ENCODE measurements around the gene PLXNA2.
A peak's percentile ranks its signal among the peaks of the same experiment; 100 is the strongest.

PLXNA2 gene

DNA sequence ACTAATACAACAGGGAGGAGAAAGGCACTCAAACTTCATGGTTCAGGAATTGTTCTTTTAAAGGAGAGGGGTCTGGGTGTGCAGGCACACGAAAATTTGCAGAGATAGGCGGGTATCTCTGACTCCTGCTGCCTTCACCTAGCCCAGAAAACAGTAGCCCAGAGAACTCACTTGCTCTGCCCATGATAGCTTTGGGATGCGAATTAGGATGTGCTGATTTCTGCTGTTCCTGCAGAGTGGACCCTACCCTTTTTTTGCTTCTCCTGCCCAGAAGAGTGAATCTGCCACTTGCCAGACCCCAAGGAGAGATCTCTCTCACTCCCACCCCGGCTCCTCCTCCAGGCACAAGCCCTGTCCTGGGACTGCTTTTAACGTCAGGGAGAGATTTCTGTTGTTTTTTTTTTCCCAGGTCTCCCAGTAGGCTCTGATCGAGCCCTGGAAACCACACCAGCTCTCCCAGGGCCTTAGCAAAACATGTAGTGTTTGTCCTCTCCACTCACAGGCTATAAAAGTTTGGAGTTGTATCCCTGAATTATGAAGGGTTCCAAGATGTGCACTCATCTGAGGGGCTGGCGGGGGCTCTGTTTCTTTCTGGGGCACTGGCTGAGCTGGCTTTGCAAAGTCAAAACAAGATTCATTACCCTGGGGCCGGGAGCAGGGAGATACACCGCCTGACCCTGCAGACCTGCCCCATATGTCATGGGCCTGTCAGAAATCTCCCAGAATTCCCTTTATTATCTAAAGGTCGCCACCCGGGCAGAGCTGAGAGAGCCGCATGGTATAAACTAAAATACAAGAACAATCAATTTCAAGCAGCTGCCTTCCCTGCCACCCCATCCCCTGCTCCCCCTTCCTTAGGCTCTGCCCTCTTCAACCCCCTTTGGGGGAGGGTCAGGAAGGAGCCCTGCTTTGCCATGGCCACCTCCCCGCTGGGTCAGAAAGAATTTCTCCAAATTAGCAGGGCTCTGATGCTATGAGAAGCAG is 17.9 kb downstream of the PLXNA2 start:
- no peaks in the 10 kb centered on the region for H3K27me3 ChIP-seq (ENCODE audit: control insufficient read depth in 5 of 5, insufficient read depth in 4 of 5, low read length in 5 of 5)
- peaks cover 7 to 57% (median 25%) of the 10 kb centered on the region in 5 donors for H3K4me1 ChIP-seq (ENCODE audit: control insufficient read depth in 5 of 5, insufficient read depth in 5 of 5, low read length in 5 of 5)
- H3K27ac ChIP-seq (ENCODE audit: low read depth, low read length): peak overlapping the region; percentile 77
- no peaks in the 10 kb centered on the region for H3K9me3 ChIP-seq (ENCODE audit: control insufficient read depth in 5 of 5, low read length in 5 of 5)
- H3K4me3 ChIP-seq (ENCODE audit: low read depth in 1 of 5, low read length in 5 of 5): no peak overlapping the region
- peak overlapping the region in 1 of 5 donors; percentile 14 for H3K9ac ChIP-seq (ENCODE audit: low read length in 5 of 5)
- peaks cover 0 to 3% (median 0%) of the 10 kb centered on the region in 5 donors for H3K36me3 ChIP-seq (ENCODE audit: control insufficient read depth in 5 of 5, insufficient read depth in 5 of 5, low read length in 5 of 5)

DNA sequence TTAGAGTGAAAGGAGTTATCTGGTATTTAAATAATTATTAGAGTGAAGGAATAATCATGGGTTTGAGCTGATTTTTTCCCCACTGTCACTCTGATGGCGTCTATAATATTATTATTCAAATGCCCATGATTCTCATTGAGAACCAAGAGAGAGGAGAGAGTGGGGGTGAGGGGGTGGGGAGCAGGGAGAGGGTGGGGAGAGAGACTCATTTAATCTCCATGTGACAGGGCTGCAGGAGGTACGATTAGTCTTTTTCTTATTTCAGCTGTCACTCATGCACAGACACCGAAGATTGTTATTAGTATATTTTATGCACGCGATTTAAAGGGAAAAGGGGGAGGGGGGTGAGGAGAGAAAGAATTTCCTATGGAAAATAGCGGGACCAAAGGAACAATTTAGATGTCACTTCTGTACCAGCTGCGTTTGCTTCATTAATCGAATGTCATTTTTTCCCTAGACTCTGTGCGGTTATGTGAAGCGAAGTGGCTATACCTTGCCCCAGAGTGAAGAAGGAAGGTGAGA is 19.9 kb downstream of the PLXNA2 start:
- Histone ChIP-seq H3K9ac (ENCODE audit: low read length in 5 of 5) (no peak overlapping the region), H3K27me3 (ENCODE audit: control insufficient read depth in 5 of 5, insufficient read depth in 4 of 5, low read length in 5 of 5) (no peaks in the 10 kb centered on the region), H3K9me3 (ENCODE audit: control insufficient read depth in 5 of 5, low read length in 5 of 5) (no peaks in the 10 kb centered on the region), H3K4me3 (ENCODE audit: low read depth in 1 of 5, low read length in 5 of 5) (no peak overlapping the region), H3K36me3 (ENCODE audit: control insufficient read depth in 5 of 5, insufficient read depth in 5 of 5, low read length in 5 of 5) (peaks cover 0 to 2% (median 0%) of the 10 kb centered on the region in 5 donors), H3K4me1 (ENCODE audit: control insufficient read depth in 5 of 5, insufficient read depth in 5 of 5, low read length in 5 of 5) (peaks cover 8 to 70% (median 42%) of the 10 kb centered on the region in 5 donors), H3K27ac (ENCODE audit: low read depth, low read length) (no peak overlapping the region)

DNA sequence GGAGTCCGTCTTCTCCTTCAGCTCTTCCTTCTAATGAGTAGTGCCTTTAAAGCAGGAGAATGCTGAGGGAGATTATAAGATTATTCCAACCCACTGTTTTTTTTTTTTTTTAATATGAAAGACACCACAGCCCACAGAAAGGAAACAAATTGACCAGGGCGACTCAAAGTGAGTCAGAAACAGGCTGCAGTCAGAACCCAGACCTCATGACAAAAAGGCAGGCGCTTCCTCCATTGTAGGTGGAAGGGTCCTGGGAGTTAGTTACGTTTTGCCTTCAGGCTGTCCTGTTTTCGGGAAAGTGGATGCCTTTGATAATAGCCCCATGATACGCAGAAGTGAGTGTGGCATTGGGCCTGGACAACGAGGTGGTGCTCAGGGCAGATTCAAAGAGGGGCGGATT is 21.0 kb downstream of the PLXNA2 start:
- H3K4me1 ChIP-seq (ENCODE audit: control insufficient read depth in 5 of 5, insufficient read depth in 5 of 5, low read length in 5 of 5): peaks cover 14 to 76% (median 50%) of the 10 kb centered on the region in 5 donors
- H3K36me3 ChIP-seq (ENCODE audit: control insufficient read depth in 5 of 5, insufficient read depth in 5 of 5, low read length in 5 of 5): peaks cover 0 to 2% (median 0%) of the 10 kb centered on the region in 5 donors
- no peak overlapping the region for H3K4me3 ChIP-seq (ENCODE audit: low read depth in 1 of 5, low read length in 5 of 5)
- H3K9ac ChIP-seq (ENCODE audit: low read length in 5 of 5): no peak overlapping the region
- no peak overlapping the region for H3K27ac ChIP-seq (ENCODE audit: low read depth, low read length)
- H3K27me3 ChIP-seq (ENCODE audit: control insufficient read depth in 5 of 5, insufficient read depth in 4 of 5, low read length in 5 of 5): no peaks in the 10 kb centered on the region
- no peaks in the 10 kb centered on the region for H3K9me3 ChIP-seq (ENCODE audit: control insufficient read depth in 5 of 5, low read length in 5 of 5)

DNA sequence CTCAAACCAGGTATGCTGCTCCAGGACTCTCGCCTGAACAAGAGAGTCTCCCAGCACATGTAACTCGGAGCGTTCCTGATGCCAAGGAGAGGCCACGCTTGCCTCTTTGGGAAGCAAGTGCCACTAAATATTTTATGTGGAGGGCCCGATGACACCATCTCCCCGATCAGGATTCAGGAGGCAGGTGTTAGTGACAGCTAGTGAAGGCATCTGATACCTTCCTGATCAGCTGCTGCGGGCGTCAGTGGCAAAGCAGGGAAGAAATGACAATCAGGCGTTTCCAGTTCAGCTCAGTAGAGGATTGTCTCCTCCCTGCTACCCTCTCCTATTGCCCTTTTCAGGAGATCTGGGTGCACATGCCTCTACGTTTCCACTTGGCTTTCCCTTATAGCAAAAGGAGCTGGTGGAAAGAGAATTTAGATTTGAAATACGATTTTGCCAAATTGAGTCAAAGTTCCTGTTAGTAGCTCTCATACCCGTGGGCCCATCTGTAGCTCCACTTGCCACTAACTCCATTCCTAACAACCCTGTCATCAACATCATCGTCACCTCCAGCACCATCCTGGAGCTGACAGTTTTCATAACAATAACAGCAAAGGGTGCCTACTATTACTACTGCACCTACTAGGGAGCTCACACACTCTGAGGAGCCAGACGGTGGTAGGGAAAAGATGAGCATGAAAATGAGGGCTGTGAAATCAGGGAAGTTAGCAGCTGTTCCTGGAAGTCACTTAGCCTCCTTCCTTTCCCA is 21.6 kb downstream of the PLXNA2 start:
- H3K27me3 ChIP-seq (ENCODE audit: control insufficient read depth in 5 of 5, insufficient read depth in 4 of 5, low read length in 5 of 5): no peaks in the 10 kb centered on the region
- no peak overlapping the region for H3K9ac ChIP-seq (ENCODE audit: low read length in 5 of 5)
- H3K4me1 ChIP-seq (ENCODE audit: control insufficient read depth in 5 of 5, insufficient read depth in 5 of 5, low read length in 5 of 5): peaks cover 11 to 76% (median 44%) of the 10 kb centered on the region in 5 donors
- no peak overlapping the region for H3K4me3 ChIP-seq (ENCODE audit: low read depth in 1 of 5, low read length in 5 of 5)
- no peak overlapping the region for H3K27ac ChIP-seq (ENCODE audit: low read depth, low read length)
- no peaks in the 10 kb centered on the region for H3K9me3 ChIP-seq (ENCODE audit: control insufficient read depth in 5 of 5, low read length in 5 of 5)
- peaks cover 0 to 3% (median 1%) of the 10 kb centered on the region in 5 donors for H3K36me3 ChIP-seq (ENCODE audit: control insufficient read depth in 5 of 5, insufficient read depth in 5 of 5, low read length in 5 of 5)

DNA sequence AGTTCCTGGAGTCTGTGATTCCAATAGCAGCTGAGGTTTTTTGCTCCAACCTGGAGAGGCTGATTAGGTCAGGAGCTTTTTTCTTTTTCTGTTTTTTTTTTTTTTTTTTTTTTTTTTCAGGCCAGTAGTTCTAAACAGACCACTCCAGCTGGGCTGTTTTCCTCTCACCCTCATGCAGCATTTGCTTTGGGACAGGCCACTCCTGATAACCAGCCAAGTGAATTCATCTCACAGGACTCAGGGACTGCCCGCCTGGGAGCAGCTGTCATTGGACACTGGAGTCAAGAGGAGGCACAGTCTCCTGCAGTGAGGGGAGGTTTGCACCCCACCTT is 22.9 kb downstream of the PLXNA2 start:
- peak overlapping the region; percentile 7 for H3K27ac ChIP-seq (ENCODE audit: low read depth, low read length)
- H3K4me1 ChIP-seq (ENCODE audit: control insufficient read depth in 5 of 5, insufficient read depth in 5 of 5, low read length in 5 of 5): peaks cover 5 to 75% (median 31%) of the 10 kb centered on the region in 5 donors

DNA sequence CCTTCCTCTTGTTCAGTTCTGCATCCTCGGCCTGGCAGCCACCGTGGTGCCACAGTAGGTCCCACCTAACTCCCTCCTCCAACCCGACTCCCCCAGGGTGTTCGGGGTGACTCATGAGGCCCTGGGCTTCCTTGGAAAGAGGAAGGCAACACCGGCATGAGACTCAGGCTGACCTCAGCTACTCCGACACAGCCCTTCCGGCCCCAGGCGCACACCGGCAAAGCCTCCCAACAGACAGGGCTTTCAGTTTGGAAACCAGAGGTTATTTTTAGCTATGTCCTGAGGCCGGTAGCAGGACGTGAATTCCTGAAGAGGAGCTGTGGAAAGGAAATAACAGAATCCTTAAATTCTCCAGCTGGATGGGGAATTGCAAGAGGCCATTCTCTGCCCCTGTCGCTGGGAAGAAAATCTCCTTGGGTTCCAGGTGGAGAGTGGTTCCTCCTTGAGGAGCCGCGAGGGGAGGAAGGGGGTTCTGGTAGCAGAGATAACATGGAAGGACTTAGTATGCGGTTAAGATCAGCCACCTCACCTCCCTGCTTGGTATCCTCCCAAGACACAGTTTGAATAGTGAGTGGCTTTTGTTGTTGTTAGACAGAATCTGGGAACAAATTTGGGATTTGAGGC is 24.4 kb downstream of the PLXNA2 start:
- H3K27ac ChIP-seq (ENCODE audit: low read depth, low read length): peak overlapping the region; percentile 77
- peak overlapping the region in 1 of 5 donors; percentile 41 for H3K9ac ChIP-seq (ENCODE audit: low read length in 5 of 5)
- H3K9me3 ChIP-seq (ENCODE audit: control insufficient read depth in 5 of 5, low read length in 5 of 5): no peaks in the 10 kb centered on the region
- no peaks in the 10 kb centered on the region for H3K27me3 ChIP-seq (ENCODE audit: control insufficient read depth in 5 of 5, insufficient read depth in 4 of 5, low read length in 5 of 5)
- H3K4me1 ChIP-seq (ENCODE audit: control insufficient read depth in 5 of 5, insufficient read depth in 5 of 5, low read length in 5 of 5): peaks cover 5 to 78% (median 28%) of the 10 kb centered on the region in 5 donors
- peaks cover 3 to 28% (median 26%) of the 10 kb centered on the region in 5 donors for H3K36me3 ChIP-seq (ENCODE audit: control insufficient read depth in 5 of 5, insufficient read depth in 5 of 5, low read length in 5 of 5)
- no peak overlapping the region for H3K4me3 ChIP-seq (ENCODE audit: low read depth in 1 of 5, low read length in 5 of 5)

More for the DNA sequence above, 22.9 kb downstream of the PLXNA2 start:
- no peak overlapping the region for H3K4me3 ChIP-seq (ENCODE audit: low read depth in 1 of 5, low read length in 5 of 5)
- H3K36me3 ChIP-seq (ENCODE audit: control insufficient read depth in 5 of 5, insufficient read depth in 5 of 5, low read length in 5 of 5): peaks cover under 1 to 16% (median 14%) of the 10 kb centered on the region in 5 donors
- H3K9ac ChIP-seq (ENCODE audit: low read length in 5 of 5): no peak overlapping the region
- H3K9me3 ChIP-seq (ENCODE audit: control insufficient read depth in 5 of 5, low read length in 5 of 5): no peaks in the 10 kb centered on the region
- no peaks in the 10 kb centered on the region for H3K27me3 ChIP-seq (ENCODE audit: control insufficient read depth in 5 of 5, insufficient read depth in 4 of 5, low read length in 5 of 5)

DNA sequence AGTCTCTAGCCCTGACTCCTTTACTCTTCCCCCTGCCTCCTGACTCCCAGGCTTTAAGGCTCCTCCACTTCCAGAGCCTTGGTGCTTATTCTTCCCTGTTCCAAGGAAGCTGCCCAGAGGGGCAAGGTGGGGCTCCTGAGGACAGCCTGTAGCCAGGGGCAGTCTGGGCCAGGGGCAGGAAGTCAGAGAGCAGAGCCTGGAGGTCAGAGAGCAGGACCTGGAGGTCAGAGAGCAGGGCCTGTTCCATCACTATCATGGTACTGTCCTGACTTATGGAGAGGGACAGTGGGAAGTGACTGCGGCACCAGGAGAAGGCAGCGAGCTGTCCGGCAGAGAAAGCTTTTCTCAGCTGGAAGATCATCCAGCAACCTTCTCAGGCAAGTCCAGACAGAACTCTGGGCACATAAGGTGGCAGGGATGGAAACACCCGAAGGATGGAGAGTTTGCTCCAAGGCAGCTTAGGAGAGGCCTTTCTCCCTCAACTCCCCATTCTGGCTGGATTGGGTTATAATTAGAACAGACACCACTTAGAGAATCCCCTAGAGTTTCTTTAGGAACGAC is 25.0 kb downstream of the PLXNA2 start:
- Histone ChIP-seq H3K36me3 (ENCODE audit: control insufficient read depth in 5 of 5, insufficient read depth in 5 of 5, low read length in 5 of 5) (peaks cover 5 to 28% (median 26%) of the 10 kb centered on the region in 5 donors), H3K27ac (ENCODE audit: low read depth, low read length) (peak overlapping the region; percentile 77), H3K9ac (ENCODE audit: low read length in 5 of 5) (peak overlapping the region in 1 of 5 donors; percentile 33), H3K27me3 (ENCODE audit: control insufficient read depth in 5 of 5, insufficient read depth in 4 of 5, low read length in 5 of 5) (no peaks in the 10 kb centered on the region), H3K4me1 (ENCODE audit: control insufficient read depth in 5 of 5, insufficient read depth in 5 of 5, low read length in 5 of 5) (peaks cover 5 to 84% (median 31%) of the 10 kb centered on the region in 5 donors), H3K9me3 (ENCODE audit: control insufficient read depth in 5 of 5, low read length in 5 of 5) (no peaks in the 10 kb centered on the region), H3K4me3 (ENCODE audit: low read depth in 1 of 5, low read length in 5 of 5) (no peak overlapping the region)

DNA sequence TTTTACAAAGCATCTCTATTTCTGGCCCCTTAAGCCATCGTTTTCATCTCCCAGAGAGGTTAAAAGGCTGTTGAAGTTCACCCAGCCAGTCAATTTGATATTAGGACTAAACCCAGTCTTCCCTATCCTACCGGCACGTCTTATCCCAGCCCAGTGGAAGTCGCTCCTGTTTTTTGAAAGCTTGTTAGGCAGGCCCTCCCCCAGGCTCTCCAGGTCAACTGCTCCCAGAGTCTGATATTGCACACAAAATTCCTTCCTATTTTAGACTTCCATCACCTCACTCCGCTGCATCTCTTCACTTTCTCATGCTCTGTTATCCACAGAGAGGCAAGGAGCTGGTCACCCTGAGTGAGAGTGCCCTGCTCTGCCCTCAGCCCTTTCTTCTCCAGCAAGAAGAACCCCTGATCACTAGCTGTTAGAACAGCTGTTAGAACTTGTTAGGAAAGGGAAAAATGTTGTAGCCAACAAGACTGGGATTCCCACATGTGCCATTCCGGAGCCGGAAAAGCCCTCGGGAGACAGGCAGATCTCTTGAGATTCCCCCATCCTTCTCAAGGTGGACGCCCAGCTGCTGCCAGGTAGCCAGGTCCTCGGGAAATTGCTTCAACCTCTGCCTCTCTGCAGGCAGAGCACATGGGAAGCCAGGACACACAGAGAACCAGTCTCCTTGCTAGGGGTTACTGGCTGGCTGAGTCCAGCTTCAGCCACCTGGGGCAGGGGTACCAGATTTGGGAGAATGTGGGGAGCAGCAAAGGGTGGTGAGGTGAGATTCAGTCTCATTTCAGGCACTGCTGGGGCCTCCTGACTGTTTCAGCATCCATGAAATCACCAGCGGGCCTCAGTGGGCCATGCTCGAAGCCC is 25.7 kb downstream of the PLXNA2 start:
- no peaks in the 10 kb centered on the region for H3K27me3 ChIP-seq (ENCODE audit: control insufficient read depth in 5 of 5, insufficient read depth in 4 of 5, low read length in 5 of 5)
- H3K4me3 ChIP-seq (ENCODE audit: low read depth in 1 of 5, low read length in 5 of 5): no peak overlapping the region
- H3K9me3 ChIP-seq (ENCODE audit: control insufficient read depth in 5 of 5, low read length in 5 of 5): no peaks in the 10 kb centered on the region
- H3K27ac ChIP-seq (ENCODE audit: low read depth, low read length): peak overlapping the region; percentile 77
- peaks cover 9 to 86% (median 35%) of the 10 kb centered on the region in 5 donors for H3K4me1 ChIP-seq (ENCODE audit: control insufficient read depth in 5 of 5, insufficient read depth in 5 of 5, low read length in 5 of 5)
- H3K36me3 ChIP-seq (ENCODE audit: control insufficient read depth in 5 of 5, insufficient read depth in 5 of 5, low read length in 5 of 5): peaks cover 5 to 28% (median 26%) of the 10 kb centered on the region in 5 donors
- H3K9ac ChIP-seq (ENCODE audit: low read length in 5 of 5): peak overlapping the region in 1 of 5 donors; percentile 33

DNA sequence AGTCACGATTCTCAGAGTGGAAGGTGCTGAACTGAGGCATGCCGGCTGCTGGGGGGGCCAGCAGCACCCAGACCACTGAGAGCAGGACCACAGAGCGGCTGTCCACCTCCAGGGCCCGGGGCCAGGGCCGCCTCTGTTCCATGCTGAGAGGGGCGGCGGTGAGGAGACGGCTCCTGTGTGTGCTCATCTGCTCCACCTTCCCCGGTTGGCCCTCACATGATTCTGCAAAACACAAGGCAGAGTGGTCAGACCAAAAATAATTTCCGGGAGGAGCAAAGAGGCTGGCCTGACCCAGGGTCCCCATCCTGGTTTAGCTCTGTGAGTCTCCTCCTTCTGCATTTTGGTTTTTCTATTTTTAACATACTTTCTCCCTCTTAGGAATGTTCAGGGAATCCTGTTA is 26.4 kb downstream of the PLXNA2 start:
- Histone ChIP-seq H3K27ac (ENCODE audit: low read depth, low read length) (no peak overlapping the region), H3K36me3 (ENCODE audit: control insufficient read depth in 5 of 5, insufficient read depth in 5 of 5, low read length in 5 of 5) (peaks cover 5 to 26% (median 26%) of the 10 kb centered on the region in 5 donors), H3K4me1 (ENCODE audit: control insufficient read depth in 5 of 5, insufficient read depth in 5 of 5, low read length in 5 of 5) (peaks cover 9 to 86% (median 41%) of the 10 kb centered on the region in 5 donors), H3K9me3 (ENCODE audit: control insufficient read depth in 5 of 5, low read length in 5 of 5) (no peaks in the 10 kb centered on the region), H3K9ac (ENCODE audit: low read length in 5 of 5) (no peak overlapping the region), H3K4me3 (ENCODE audit: low read depth in 1 of 5, low read length in 5 of 5) (no peak overlapping the region), H3K27me3 (ENCODE audit: control insufficient read depth in 5 of 5, insufficient read depth in 4 of 5, low read length in 5 of 5) (no peaks in the 10 kb centered on the region)

All from subcutaneous abdominal adipose tissue (tissue), 5 donors.